Keratinocyte (primary cell): ENCODE data around the gene OBSL1. TPM values are rescaled to one million over a fixed set of nuclear protein-coding genes. Genes with fewer than 3 reads are reported as not detected.

Source experiments
- DNase-seq: peaks from one replicate; pipeline ENCODE4 v3.0.0-alpha.2; 2011; ENCODE audit warnings: low read depth, missing footprints, low spot score
- FAIRE-seq: peaks from 2 replicates; lab custom pipeline; 2011; peaks lifted over from hg19 to GRCh38; lab: Jason Lieb, UNC
- H2AFZ ChIP-seq: 2 replicates; pipeline ENCODE4 v1.6.0; 2012; ENCODE audit warnings: low read length, control low read depth, inconsistent platforms; ENCODE audit not compliant: control insufficient read depth
- H3K27ac ChIP-seq: 2 replicates; pipeline ENCODE4 v1.5.1; 2011; ENCODE audit warnings: low read length; ENCODE audit not compliant: control insufficient read depth, insufficient read depth
- H3K27me3 ChIP-seq: 3 replicates; pipeline ENCODE4 v1.6.0; 2011; ENCODE audit warnings: low read length; ENCODE audit not compliant: control insufficient read depth, insufficient read depth; ENCODE audit errors: extremely low read depth
- H3K36me3 ChIP-seq, 2 experiments: 2 replicates in 1 of 2; 3 replicates in 1 of 2; pipeline ENCODE4 v1.5.1; 2011; ENCODE audit warnings: low read length in 2 of 2, mild to moderate bottlenecking in 1 of 2; ENCODE audit not compliant: control insufficient read depth in 2 of 2, insufficient read depth in 2 of 2; ENCODE audit errors: extremely low read depth in 1 of 2
- H3K4me1 ChIP-seq: 3 replicates; pipeline ENCODE4 v1.5.1; 2011; ENCODE audit warnings: low read length; ENCODE audit not compliant: control insufficient read depth, insufficient read depth; ENCODE audit errors: extremely low read depth
- H3K4me2 ChIP-seq: 3 replicates; pipeline ENCODE4 v1.6.0; 2011; ENCODE audit warnings: low read depth, low read length; ENCODE audit not compliant: control insufficient read depth, insufficient read depth; ENCODE audit errors: extremely low read depth
- H3K4me3 ChIP-seq, 3 experiments: fragments of 200-600 bp in 1 of 3; sonication (generic) in 1 of 3; 2 replicates in 2 of 3; 3 replicates in 1 of 3; pipeline ENCODE4 v1.5.1; 2011 to 2016; ENCODE audit warnings: low read length in 3 of 3, mild to moderate bottlenecking in 3 of 3, control low read depth in 2 of 3, inconsistent platforms in 1 of 3, low read depth in 1 of 3, mixed read lengths in 1 of 3, mixed run types in 1 of 3, moderate library complexity in 1 of 3; ENCODE audit not compliant: control insufficient read depth in 2 of 3, insufficient read depth in 2 of 3; ENCODE audit errors: extremely low read depth in 1 of 3
- H3K79me2 ChIP-seq: 2 replicates; pipeline ENCODE4 v1.6.0; 2012; ENCODE audit warnings: low read length; ENCODE audit not compliant: control insufficient read depth, insufficient read depth
- H3K9ac ChIP-seq: 3 replicates; pipeline ENCODE4 v1.6.0; 2011; ENCODE audit warnings: low read length; ENCODE audit not compliant: control insufficient read depth, insufficient read depth; ENCODE audit errors: extremely low read depth
- H3K9me1 ChIP-seq: 3 replicates; pipeline ENCODE4 v1.6.0; 2011; ENCODE audit warnings: low read length; ENCODE audit not compliant: control insufficient read depth, insufficient read depth; ENCODE audit errors: extremely low read depth
- H3K9me3 ChIP-seq: 2 replicates; pipeline ENCODE4 v1.5.1; 2012; ENCODE audit warnings: low read depth, low read length; ENCODE audit not compliant: control insufficient read depth
- H4K20me1 ChIP-seq: 3 replicates; pipeline ENCODE4 v1.6.0; 2011; ENCODE audit warnings: low read length; ENCODE audit not compliant: control insufficient read depth, insufficient read depth; ENCODE audit errors: extremely low read depth
- CTCF ChIP-seq, 3 experiments: IDR thresholded peaks in 1 of 3; conservative IDR thresholded peaks in 1 of 3; optimal IDR thresholded peaks in 1 of 3; 2 replicates in 2 of 3; 3 replicates in 1 of 3; pipeline versions ENCODE3 to v1.5.1; 2011; ENCODE audit warnings: low read length in 3 of 3, mild to moderate bottlenecking in 3 of 3, moderate library complexity in 2 of 3, control low read depth in 1 of 3, inconsistent platforms in 1 of 3; ENCODE audit not compliant: insufficient read depth in 2 of 3; ENCODE audit errors: extremely low read depth in 1 of 3
- EZH2 ChIP-seq: IDR thresholded peaks from one replicate; pipeline ENCODE4 v1.6.1; 2012; ENCODE audit warnings: inconsistent platforms, mild to moderate bottlenecking, low read length, moderate library complexity
- dilution Hi-C: fragments of 300-500 bp; cut with MboI; formaldehyde crosslinking; loops from one replicate; pipeline ENCODE4 v1.7.0; 2020; ENCODE audit warnings: low sequenced_read_pairs; ENCODE audit not compliant: extremely low pct_ligation_motif_present
- polyA plus RNA-seq, 5 experiments: library from polyadenylated mRNA; depleted of rRNA in 3 of 5; stranded (reverse) in 3 of 5; stranded (forward) in 1 of 5; unstranded in 1 of 5; fragments of >200 nt; gene quantifications; 1 replicate in 1 of 5; 2 replicates in 3 of 5; 3 replicates in 1 of 5; pipeline versions ENCODE4 v1.2.1 to v1.2.3, GENCODE V29; 2011 to 2012; ENCODE audit warnings: missing spikeins in 2 of 5, low read depth in 1 of 5, low replicate concordance in 1 of 5

OBSL1 gene
- polyA plus RNA-seq, 1 donor (not counting 4 experiments of a cell fraction or from before 2014, with no cell fraction given) = 9.3 TPM

GRCh38 chr2:219536967-219537366 is 34.4 kb downstream of the OBSL1 start:
- Histone ChIP-seq H3K9me1 (no peaks in the 10 kb centered on the region), H3K79me2 (peaks cover 25% of the 10 kb centered on the region), H3K9me3 (no peaks in the 10 kb centered on the region), H3K9ac (no peak overlapping the region), H4K20me1 (peaks cover 10% of the 10 kb centered on the region), H2AFZ (no peak overlapping the region), H3K4me2 (no peak overlapping the region), H3K27me3 (peaks cover 5% of the 10 kb centered on the region), H3K27ac (no peak overlapping the region), H3K4me3 (no peak overlapping the region), H3K4me1 (peaks cover 17% of the 10 kb centered on the region), H3K36me3 (peaks cover 20 to 23% of the 10 kb centered on the region in 2 experiments)
- TF ChIP-seq EZH2 (no peak), CTCF (optimal IDR thresholded peaks at IDR 0.05 in 1 of 3, IDR thresholded peaks at IDR 0.05 in 1 of 3, conservative IDR thresholded peaks at IDR 0.05 in 1 of 3; ENCODE audit: extremely low read depth in 1 of 3, insufficient read depth in 2 of 3, low read length in 3 of 3) (no peak)
- dilution Hi-C loops = no loop called here
- DNase-seq (no peak), FAIRE-seq (no peak)

- Histone ChIP-seq H3K36me3 (peaks cover 20 to 23% of the 10 kb centered on the region in 2 experiments), H3K9me3 (no peaks in the 10 kb centered on the region), H3K27ac (no peak overlapping the region), H3K27me3 (peaks cover 8% of the 10 kb centered on the region), H3K79me2 (peaks cover 21% of the 10 kb centered on the region), H3K9me1 (no peaks in the 10 kb centered on the region), H2AFZ (no peak overlapping the region), H3K4me2 (no peak overlapping the region), H3K9ac (no peak overlapping the region), H3K4me3 (no peak overlapping the region), H4K20me1 (peaks cover 7% of the 10 kb centered on the region), H3K4me1 (peaks cover 11% of the 10 kb centered on the region)
- no peak for TF ChIP-seq EZH2
- no peak for TF ChIP-seq CTCF (optimal IDR thresholded peaks at IDR 0.05 in 1 of 3, IDR thresholded peaks at IDR 0.05 in 1 of 3, conservative IDR thresholded peaks at IDR 0.05 in 1 of 3; ENCODE audit: extremely low read depth in 1 of 3, insufficient read depth in 2 of 3, low read length in 3 of 3)
- dilution Hi-C loops = no loop called here
- FAIRE-seq (no peak), DNase-seq (no peak)
These were observed 34.9 kb downstream of the OBSL1 start for GRCh38 chr2:219536425-219536824.
